OCI-LY3 (cell line): ENCODE results near the gene SPDYA.

ENCODE experiments used
- H2AFZ ChIP-seq: fragments of 200-600, 300-600 bp; shearing (Covaris generic); 2 replicates; pipeline ENCODE4 v1.6.0; 2014; ENCODE audit warnings: antibody characterized with exemption, low read depth, low read length
- H3K27ac ChIP-seq: fragments of 200-600, 300-600 bp; sonication (generic); 2 replicates; pipeline ENCODE4 v1.5.1; 2014; ENCODE audit warnings: mild to moderate bottlenecking, low read length, moderate library complexity, mixed read lengths
- H3K27me3 ChIP-seq: fragments of 200-600, 300-600 bp; sonication (generic); 2 replicates; pipeline ENCODE4 v1.6.1; 2014; ENCODE audit warnings: low read depth, low read length, mixed read lengths
- H3K36me3 ChIP-seq: fragments of 200-600, 300-600 bp; sonication (generic); replicated peaks from 2 replicates; pipeline ENCODE3; 2014; ENCODE audit warnings: low read depth, low read length, mixed read lengths
- H3K4me1 ChIP-seq: fragments of 300-600, 200-600 bp; sonication (generic); 2 replicates; pipeline ENCODE4 v1.6.1; 2014; ENCODE audit warnings: low read length, mixed read lengths
- H3K4me2 ChIP-seq: fragments of 200-600, 300-600 bp; sonication (generic); 2 replicates; pipeline ENCODE4 v1.6.1; 2014; ENCODE audit warnings: low read length, mixed read lengths
- H3K4me3 ChIP-seq: fragments of 300-600, 200-600 bp; sonication (generic); 2 replicates; pipeline ENCODE4 v1.5.1; 2014; ENCODE audit warnings: antibody characterized with exemption, mild to moderate bottlenecking, low read length, moderate library complexity
- H3K79me2 ChIP-seq: fragments of 300-600, 200-600 bp; shearing (Covaris generic); 2 replicates; pipeline ENCODE4 v1.6.1; 2014; ENCODE audit warnings: mild to moderate bottlenecking, low read length, mixed read lengths
- H3K9ac ChIP-seq: fragments of 300-600, 200-600 bp; shearing (Covaris generic); 2 replicates; pipeline ENCODE4 v1.6.0; 2014; ENCODE audit warnings: mild to moderate bottlenecking, low read length, moderate library complexity
- H3K9me3 ChIP-seq: fragments of 200-600, 300-600 bp; shearing (Covaris generic); 2 replicates; pipeline ENCODE4 v1.6.1; 2014; ENCODE audit warnings: low read length, mixed read lengths; ENCODE audit not compliant: insufficient read depth
- H4K20me1 ChIP-seq: fragments of 200-600, 300-600 bp; sonication (generic); 2 replicates; pipeline ENCODE4 v1.6.1; 2016; ENCODE audit warnings: low read length, mixed read lengths; ENCODE audit not compliant: insufficient read depth
- CTCF ChIP-seq: fragments of 200-600, 300-600 bp; sonication (generic); IDR thresholded peaks from 2 replicates; pipeline ENCODE4 v1.5.1; 2014; ENCODE audit warnings: antibody characterized with exemption, low read length, low read depth
- EZH2phosphoT487 ChIP-seq: fragments of 200-600 bp; shearing (Covaris generic); IDR thresholded peaks from 2 replicates; pipeline ENCODE4 v1.6.1; 2018; ENCODE audit warnings: antibody characterized with exemption, mixed run types, low read depth

The SPDYA gene

GRCh38 chr2:28835781-28836180 is 25.1 kb downstream of the SPDYA start:
- H3K27me3 ChIP-seq = no peaks in the 10 kb centered on the region

GRCh38 chr2:28838971-28839370 is 28.3 kb downstream of the SPDYA start:
- H3K27ac ChIP-seq = no peak overlapping the region
- H3K36me3 ChIP-seq = peaks cover 4% of the 10 kb centered on the region
- no peaks in the 10 kb centered on the region for H3K9me3 ChIP-seq
- peaks cover 4% of the 10 kb centered on the region; the same call in 1 of the 2 replicates for H3K4me1 ChIP-seq
- H2AFZ ChIP-seq = no peak overlapping the region
- no peak overlapping the region for H3K4me2 ChIP-seq
- no peak for TF ChIP-seq EZH2phosphoT487
- no peak for TF ChIP-seq CTCF
- H3K9ac ChIP-seq = no peak overlapping the region
- no peaks in the 10 kb centered on the region for H4K20me1 ChIP-seq
- no peaks in the 10 kb centered on the region for H3K79me2 ChIP-seq
- H3K27me3 ChIP-seq = no peaks in the 10 kb centered on the region
- no peak overlapping the region for H3K4me3 ChIP-seq

More at GRCh38 chr2:28835781-28836180, 25.1 kb downstream of the SPDYA start:
- no peaks in the 10 kb centered on the region for H3K9me3 ChIP-seq
- H3K4me3 ChIP-seq = no peak overlapping the region
- H2AFZ ChIP-seq = no peak overlapping the region
- H4K20me1 ChIP-seq = no peaks in the 10 kb centered on the region
- H3K79me2 ChIP-seq = no peaks in the 10 kb centered on the region
- H3K4me2 ChIP-seq = no peak overlapping the region
- no peak overlapping the region for H3K27ac ChIP-seq
- peaks cover 4% of the 10 kb centered on the region; the same call in 1 of the 2 replicates for H3K4me1 ChIP-seq
- H3K9ac ChIP-seq = no peak overlapping the region
- peaks cover 3% of the 10 kb centered on the region for H3K36me3 ChIP-seq
- TF ChIP-seq CTCF (no peak), EZH2phosphoT487 (no peak)

GRCh38 chr2:28842042-28842441 is 31.4 kb downstream of the SPDYA start:
- no peaks in the 10 kb centered on the region for H3K9me3 ChIP-seq
- H3K27ac ChIP-seq = no peak overlapping the region
- no peak overlapping the region for H3K4me2 ChIP-seq
- no peak overlapping the region for H3K9ac ChIP-seq
- no peaks in the 10 kb centered on the region for H3K79me2 ChIP-seq
- no peaks in the 10 kb centered on the region for H4K20me1 ChIP-seq
- no peak overlapping the region for H2AFZ ChIP-seq
- no peaks in the 10 kb centered on the region for H3K27me3 ChIP-seq
- no peak overlapping the region for H3K4me3 ChIP-seq
- TF ChIP-seq CTCF (no peak), EZH2phosphoT487 (no peak)
- H3K4me1 ChIP-seq = no peaks in the 10 kb centered on the region
- H3K36me3 ChIP-seq = peaks cover 4% of the 10 kb centered on the region

- H3K9me3 ChIP-seq = no peaks in the 10 kb centered on the region
- no peaks in the 10 kb centered on the region for H4K20me1 ChIP-seq
- H3K9ac ChIP-seq = no peak overlapping the region
- no peak overlapping the region for H3K4me3 ChIP-seq
- H3K4me2 ChIP-seq = no peak overlapping the region
- H3K27ac ChIP-seq = no peak overlapping the region
- H2AFZ ChIP-seq = no peak overlapping the region
- no peaks in the 10 kb centered on the region for H3K4me1 ChIP-seq
- H3K27me3 ChIP-seq = no peaks in the 10 kb centered on the region
- H3K36me3 ChIP-seq = peaks cover 16% of the 10 kb centered on the region
- H3K79me2 ChIP-seq = no peaks in the 10 kb centered on the region; the same call in 1 of the 2 replicates
- TF ChIP-seq EZH2phosphoT487 (no peak), CTCF (no peak)
Measured at GRCh38 chr2:28855193-28855592, 44.6 kb downstream of the SPDYA start.
